ENCODE data around the gene ZBP1. TPM values are rescaled to one million over a fixed set of nuclear protein-coding genes. Genes with fewer than 3 reads are reported as not detected.

ZBP1 gene
- total RNA-seq, 1 experiment from 2014 or later, result 2.9 TPM

- Mint-ChIP-seq H3K4me3 (ENCODE audit: low read depth, unreplicated experiment) (no peak overlapping the region), H3K4me1 (ENCODE audit: low read depth, unreplicated experiment) (peaks cover 30% of the 10 kb centered on the region), H3K27ac (ENCODE audit: unreplicated experiment) (no peak overlapping the region), H3K27me3 (ENCODE audit: unreplicated experiment) (peaks cover 7% of the 10 kb centered on the region), H3K9me3 (ENCODE audit: low read depth, unreplicated experiment) (no peaks in the 10 kb centered on the region), H3K36me3 (ENCODE audit: insufficient read depth, unreplicated experiment) (no peaks in the 10 kb centered on the region)
- CTCF ChIA-PET, result no interaction called here
- no TSS peak for BruUV-seq (replicated peaks)
- intact Hi-C loops (cut with micrococcal nuclease; ENCODE audit: unreplicated experiment), result loop anchor here (5.0 kb wide), 1 partner anchor 402 kb away; no protein-coding TSS in a partner anchor
- no peak for DNase-seq
- no peak for TF ChIP-seq CTCF (IDR thresholded peaks at IDR 0.05; ENCODE audit: unreplicated experiment)
These were observed 4.8 kb downstream of the ZBP1 start for GRCh38 chr20:57615445-57615811.

GRCh38 chr20:57614490-57615444, 5.5 kb downstream of the ZBP1 start:
- DNase-seq, result no peak
- Mint-ChIP-seq H3K4me1 (ENCODE audit: low read depth, unreplicated experiment) (peaks cover 23% of the 10 kb centered on the region), H3K9me3 (ENCODE audit: low read depth, unreplicated experiment) (no peaks in the 10 kb centered on the region), H3K36me3 (ENCODE audit: insufficient read depth, unreplicated experiment) (no peaks in the 10 kb centered on the region), H3K27ac (ENCODE audit: unreplicated experiment) (no peak overlapping the region), H3K27me3 (ENCODE audit: unreplicated experiment) (peaks cover 14% of the 10 kb centered on the region), H3K4me3 (ENCODE audit: low read depth, unreplicated experiment) (no peak overlapping the region)
- intact Hi-C loops (cut with micrococcal nuclease; ENCODE audit: unreplicated experiment), result loop anchor here (5.0 kb wide), 1 partner anchor 403 kb away; no protein-coding TSS in a partner anchor
- no peak for TF ChIP-seq CTCF (IDR thresholded peaks at IDR 0.05; ENCODE audit: unreplicated experiment)
- BruUV-seq (replicated peaks), result no TSS peak
- CTCF ChIA-PET, result no interaction called here

- no peak for DNase-seq
- CTCF ChIA-PET, result interaction anchor here (0.5 to 1.4 kb wide), 2 partner anchors 9 to 14 kb away, joined by 3 to 5 read pairs; no protein-coding TSS in a partner anchor
- Mint-ChIP-seq H3K9me3 (ENCODE audit: low read depth, unreplicated experiment) (no peaks in the 10 kb centered on the region), H3K4me1 (ENCODE audit: low read depth, unreplicated experiment) (peaks cover 20% of the 10 kb centered on the region), H3K4me3 (ENCODE audit: low read depth, unreplicated experiment) (no peak overlapping the region), H3K27me3 (ENCODE audit: unreplicated experiment) (peaks cover 27% of the 10 kb centered on the region), H3K27ac (ENCODE audit: unreplicated experiment) (no peak overlapping the region), H3K36me3 (ENCODE audit: insufficient read depth, unreplicated experiment) (no peaks in the 10 kb centered on the region)
- no peak for TF ChIP-seq CTCF (IDR thresholded peaks at IDR 0.05; ENCODE audit: unreplicated experiment)
- intact Hi-C loops (cut with micrococcal nuclease; ENCODE audit: unreplicated experiment), result no loop called here
- no TSS peak for BruUV-seq (replicated peaks)
These were observed 6.7 kb downstream of the ZBP1 start for GRCh38 chr20:57613481-57613921.

GRCh38 chr20:57612916-57613315, 7.3 kb downstream of the ZBP1 start:
- no TSS peak for BruUV-seq (replicated peaks)
- TF ChIP-seq CTCF (IDR thresholded peaks at IDR 0.05; ENCODE audit: unreplicated experiment), result no peak
- Mint-ChIP-seq H3K27me3 (ENCODE audit: unreplicated experiment) (peaks cover 32% of the 10 kb centered on the region), H3K9me3 (ENCODE audit: low read depth, unreplicated experiment) (no peaks in the 10 kb centered on the region), H3K36me3 (ENCODE audit: insufficient read depth, unreplicated experiment) (no peaks in the 10 kb centered on the region), H3K4me1 (ENCODE audit: low read depth, unreplicated experiment) (peaks cover 14% of the 10 kb centered on the region), H3K4me3 (ENCODE audit: low read depth, unreplicated experiment) (no peak overlapping the region), H3K27ac (ENCODE audit: unreplicated experiment) (no peak overlapping the region)
- no peak for DNase-seq
- intact Hi-C loops (cut with micrococcal nuclease; ENCODE audit: unreplicated experiment), result no loop called here
- CTCF ChIA-PET, result interaction anchor here (1.1 to 1.9 kb wide), 4 partner anchors 10 to 567 kb away, joined by 3 to 16 read pairs (median 3); no protein-coding TSS in a partner anchor

All from Calu3 (cell line).